GM18867 (cell line): ENCODE data around the gene BCL6B.
"Not testable (repeated sequence)": the region's sequence is repeated elsewhere in the genome, so short reads cannot be mapped to it uniquely, and the experiment has no call there.

Source experiments
- ATAC-seq: cut with Tn5 transposase; IDR thresholded peaks from one replicate; pipeline ENCODE4 v1.9.1; 2021; ENCODE audit warnings: mild to moderate bottlenecking, moderate library complexity; ENCODE audit not compliant: unreplicated experiment

The BCL6B gene

DNA sequence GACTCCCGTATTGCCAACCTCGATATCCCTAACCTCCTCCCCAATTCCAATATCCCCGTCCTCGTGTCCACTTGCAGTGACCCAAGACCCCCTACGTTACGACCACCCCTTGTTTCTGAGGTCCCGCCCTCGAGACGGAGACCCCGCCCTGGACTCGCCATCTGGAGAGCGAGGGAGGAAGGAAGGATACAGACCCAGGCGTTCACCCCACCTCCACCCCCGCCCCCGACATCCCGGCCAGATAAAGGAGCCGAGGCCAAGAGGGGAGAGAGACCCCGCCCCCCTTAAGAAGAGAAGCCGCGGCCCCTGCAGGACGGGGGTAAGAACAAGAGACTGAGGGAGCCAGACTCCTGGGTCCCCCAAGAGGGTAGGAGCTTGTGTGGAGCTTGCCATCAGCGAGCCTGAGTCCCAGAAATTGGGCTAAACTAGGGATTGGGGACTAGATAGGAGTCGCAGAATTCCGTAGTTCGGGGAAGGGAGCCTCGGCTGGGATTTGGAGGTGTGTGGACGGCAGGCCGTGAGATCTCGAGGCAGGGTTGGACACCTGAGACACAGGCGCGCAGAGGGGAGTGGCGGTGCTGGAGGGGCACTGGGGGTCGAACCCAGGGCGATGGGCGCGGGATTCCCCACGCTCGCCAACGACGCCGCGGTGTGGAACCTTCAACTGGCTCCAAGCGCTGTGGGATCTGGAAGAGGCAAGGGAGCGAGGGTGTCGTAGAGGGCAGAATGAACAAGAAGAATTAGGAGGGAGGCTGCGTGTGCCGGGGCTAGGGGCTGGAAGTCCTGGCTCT lies at the start of gene BCL6B:
Gene BCL6B, plus strand, starts transcription at position 270 of the 791 bp plus-strand sequence. CDS start 622 bp downstream, outside the sequence.
- ATAC-seq, result no peak

DNA sequence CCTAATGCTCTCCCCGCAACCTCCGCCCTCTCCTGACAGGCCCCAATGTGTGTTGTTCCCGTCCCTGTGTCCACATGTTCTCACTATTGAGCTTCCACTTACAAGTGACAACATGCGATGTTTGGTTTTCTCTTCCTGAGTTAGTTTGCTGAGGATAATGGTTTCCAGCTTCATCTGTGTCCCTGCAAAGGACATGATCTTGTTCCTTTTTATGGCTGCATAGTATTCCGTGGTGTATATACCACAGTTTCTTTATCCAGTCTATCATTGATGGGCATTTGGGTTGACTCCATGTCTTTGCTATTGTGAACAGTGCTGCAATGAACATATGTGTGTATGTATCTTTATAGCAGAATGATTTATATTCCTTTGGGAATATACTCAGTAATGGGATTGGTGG lies 43.4 kb upstream of the BCL6B start:
- ATAC-seq, result not testable (repeated sequence)

- ATAC-seq, result no peak
Measured at GRCh38 chr17:6981426-6981825, 41.4 kb upstream of the BCL6B start.

DNA sequence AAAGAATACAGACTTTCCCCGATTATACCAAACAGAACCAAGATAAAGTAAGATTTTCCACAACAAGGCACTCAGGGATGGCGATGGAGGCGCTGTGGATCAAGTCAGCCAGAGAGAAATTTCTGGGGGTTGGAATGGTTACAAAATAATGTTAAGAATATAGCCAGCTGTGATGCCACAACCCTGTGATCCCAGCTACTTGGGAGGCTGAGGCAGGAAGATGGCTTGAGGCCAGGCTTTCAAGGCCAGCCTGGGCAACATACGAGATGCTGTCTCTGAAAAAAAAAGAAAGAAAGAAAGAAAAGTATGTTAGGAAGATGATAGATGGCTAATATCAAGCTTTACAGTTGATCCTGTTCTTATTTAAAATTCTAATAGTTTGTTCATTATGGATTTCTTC lies 37.6 kb upstream of the BCL6B start:
- no peak for ATAC-seq

GRCh38 chr17:6986676-6987075 lies 36.2 kb upstream of the BCL6B start:
- ATAC-seq, result no peak

- no peak for ATAC-seq
Measured at GRCh38 chr17:6989779-6990178, 33.1 kb upstream of the BCL6B start.

DNA sequence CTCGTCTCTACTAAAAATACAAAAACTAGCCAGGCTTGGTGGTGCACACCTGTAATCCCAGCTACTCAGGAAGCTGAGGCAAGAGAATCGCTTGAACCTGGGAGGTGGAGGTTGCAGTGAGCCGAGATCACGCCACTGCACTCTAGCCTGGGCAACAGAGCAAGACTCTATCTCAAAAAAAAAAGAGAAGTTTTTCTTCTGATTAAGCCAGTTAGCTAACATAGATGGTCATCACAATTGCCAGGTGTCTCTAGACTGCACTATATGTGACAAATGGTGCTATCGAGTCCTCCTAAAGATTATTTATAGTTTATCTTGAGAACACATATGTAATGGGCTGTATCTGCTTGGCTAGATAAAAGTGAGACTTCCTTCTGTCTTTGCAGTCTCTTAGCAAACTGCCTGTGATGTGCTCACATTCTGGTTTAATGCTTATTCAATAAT lies 29.2 kb upstream of the BCL6B start:
- ATAC-seq, result not testable (repeated sequence)

GRCh38 chr17:6994118-6994598 lies 28.7 kb upstream of the BCL6B start:
- no peak for ATAC-seq

DNA sequence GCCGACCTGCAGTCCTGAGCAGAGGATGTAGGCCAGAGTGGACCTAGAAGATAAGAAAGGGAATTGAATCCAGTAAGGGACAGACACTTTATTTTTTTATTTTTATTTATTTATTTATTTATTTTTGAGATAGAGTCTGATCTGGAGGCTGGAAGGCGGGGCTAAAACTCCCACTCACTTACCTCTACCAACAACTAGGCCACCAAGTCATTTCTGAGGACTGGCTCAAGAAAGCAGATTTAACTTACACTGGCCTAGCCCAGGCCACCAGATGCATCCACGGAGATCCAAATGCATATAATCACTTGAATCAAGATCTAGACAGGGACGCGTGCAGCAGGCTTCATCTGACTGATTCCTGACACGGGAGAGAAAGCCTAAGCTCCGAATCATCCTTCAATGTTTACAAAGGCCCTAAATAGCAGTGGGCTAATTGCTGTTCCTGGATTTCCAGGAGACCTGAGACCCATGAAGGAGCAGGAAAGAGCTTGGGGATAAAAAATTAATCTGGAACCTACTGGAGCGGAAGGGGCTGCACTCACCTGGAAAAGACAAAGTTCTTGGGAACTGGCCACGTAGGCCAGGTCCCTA lies 28.1 kb upstream of the BCL6B start:
- ATAC-seq, result no peak

DNA sequence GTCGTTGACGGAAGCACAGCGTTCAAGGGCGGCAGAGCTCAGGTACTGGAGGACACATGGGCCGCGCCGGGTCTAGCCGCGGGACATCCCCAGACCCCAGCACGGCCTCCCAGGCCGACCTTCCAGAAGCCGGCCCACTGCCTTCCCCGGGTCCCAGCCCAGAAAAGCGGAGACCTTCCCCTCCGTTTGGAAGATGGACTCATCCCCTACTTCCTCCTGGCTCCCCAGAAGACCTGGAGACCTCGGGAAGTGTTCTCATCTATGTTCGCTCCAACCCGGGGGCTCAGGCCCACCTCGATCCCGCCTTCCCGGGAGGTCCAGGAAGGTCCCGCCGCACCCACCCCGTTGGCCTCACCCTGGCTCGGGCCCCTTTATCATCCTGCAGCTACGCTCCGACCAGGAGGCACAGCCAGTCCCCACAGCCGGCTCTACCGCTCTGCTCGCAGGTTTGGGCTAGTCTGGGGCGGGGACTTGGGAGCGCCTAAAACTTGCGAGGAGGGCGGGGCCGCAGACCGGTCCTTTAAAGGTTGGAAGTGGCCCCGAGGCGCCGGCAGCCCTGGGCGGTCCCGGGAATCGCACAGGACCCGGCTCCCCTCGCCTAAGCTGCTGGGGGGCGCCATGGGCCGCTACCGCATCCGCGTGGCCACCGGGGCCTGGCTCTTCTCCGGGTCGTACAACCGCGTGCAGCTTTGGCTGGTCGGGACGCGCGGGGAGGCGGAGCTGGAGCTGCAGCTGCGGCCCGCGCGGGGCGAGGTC lies 27.2 kb upstream of the BCL6B start, which contains the start of gene ALOX12:
Gene ALOX12, plus strand, starts transcription at position 550 of the 756 bp plus-strand sequence. Its CDS starts 69 bp downstream, at position 619.
- no peak for ATAC-seq

DNA sequence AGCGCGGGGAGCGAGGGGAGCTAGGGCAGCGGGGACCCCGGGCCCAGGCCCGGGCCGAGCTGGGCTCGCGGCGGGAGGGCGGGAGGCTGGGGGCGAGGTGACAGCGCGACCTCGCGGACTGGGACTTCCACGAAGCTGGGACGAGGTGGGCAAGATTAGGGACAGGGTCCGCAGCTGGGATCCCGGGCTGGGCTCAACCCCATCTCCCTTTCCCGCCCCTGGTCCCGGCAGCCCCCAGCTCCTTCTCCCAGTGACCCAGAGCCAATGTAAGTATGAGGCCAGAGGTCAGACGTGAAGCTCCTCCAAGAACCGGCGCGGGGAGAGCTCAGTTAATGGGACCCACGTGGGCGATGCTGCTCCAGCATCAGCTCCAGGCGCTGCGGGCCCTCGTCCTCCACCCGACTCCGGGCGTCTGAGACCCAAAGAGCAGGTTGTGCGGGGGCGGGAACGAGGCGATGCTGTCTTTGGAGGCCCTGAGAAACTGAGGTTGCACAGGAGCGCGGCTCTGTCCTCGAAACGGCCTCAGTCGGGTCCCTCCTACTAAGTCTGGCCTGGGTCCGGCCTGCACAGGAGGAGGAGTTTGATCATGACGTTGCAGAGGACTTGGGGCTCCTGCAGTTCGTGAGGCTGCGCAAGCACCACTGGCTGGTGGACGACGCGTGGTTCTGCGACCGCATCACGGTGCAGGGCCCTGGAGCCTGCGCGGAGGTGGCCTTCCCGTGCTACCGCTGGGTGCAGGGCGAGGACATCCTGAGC lies 26.4 kb upstream of the BCL6B start:
- no peak for ATAC-seq

DNA sequence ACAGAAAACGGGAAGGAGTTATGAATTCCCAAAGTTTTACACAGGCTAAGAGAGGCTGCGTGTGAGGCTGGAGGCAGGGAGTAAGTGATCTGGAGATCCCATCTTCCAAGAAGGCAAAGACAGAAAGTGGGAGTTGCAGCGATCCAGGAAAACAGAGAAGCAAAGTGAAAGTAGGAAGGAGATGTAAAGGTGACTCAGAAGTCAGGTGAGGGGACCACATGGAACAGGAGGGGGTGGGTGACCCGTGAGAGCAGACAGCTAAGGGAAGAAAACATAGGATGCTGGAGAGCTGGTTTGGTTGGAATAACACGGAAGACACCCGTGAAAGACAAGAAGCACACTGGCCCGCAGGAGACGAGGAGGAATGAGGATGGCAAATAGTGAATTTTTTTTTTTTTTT lies 25.7 kb upstream of the BCL6B start:
- no peak for ATAC-seq

GRCh38 chr17:6998855-6999508 lies 23.9 kb upstream of the BCL6B start:
- ATAC-seq, result no peak

DNA sequence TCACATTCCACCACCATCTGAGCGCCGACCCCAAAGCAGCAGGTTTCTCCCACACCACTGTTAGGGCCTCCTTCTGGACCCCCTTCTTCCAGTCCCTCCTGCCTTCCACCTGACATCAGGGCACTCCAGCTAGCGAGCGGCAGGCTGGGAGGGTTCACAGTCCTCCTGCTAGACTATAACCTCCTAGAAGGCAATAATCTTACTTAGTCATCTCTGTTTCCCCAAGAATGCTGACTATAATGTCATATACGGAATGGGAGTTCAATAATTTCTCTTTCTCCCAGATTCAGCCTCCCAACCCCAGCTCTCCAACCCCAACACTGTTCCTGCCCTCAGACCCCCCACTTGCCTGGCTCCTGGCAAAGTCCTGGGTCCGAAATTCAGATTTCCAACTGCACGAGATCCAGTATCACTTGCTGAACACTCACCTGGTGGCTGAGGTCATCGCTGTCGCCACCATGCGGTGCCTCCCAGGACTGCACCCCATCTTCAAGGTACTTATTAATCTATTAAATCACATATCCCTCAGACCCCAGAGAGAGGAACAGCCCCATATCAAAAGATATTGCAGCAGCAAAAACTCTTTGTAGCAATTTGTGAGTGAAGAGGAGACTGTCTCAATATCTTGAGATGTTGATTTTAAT lies 21.4 kb upstream of the BCL6B start:
- no peak for ATAC-seq

DNA sequence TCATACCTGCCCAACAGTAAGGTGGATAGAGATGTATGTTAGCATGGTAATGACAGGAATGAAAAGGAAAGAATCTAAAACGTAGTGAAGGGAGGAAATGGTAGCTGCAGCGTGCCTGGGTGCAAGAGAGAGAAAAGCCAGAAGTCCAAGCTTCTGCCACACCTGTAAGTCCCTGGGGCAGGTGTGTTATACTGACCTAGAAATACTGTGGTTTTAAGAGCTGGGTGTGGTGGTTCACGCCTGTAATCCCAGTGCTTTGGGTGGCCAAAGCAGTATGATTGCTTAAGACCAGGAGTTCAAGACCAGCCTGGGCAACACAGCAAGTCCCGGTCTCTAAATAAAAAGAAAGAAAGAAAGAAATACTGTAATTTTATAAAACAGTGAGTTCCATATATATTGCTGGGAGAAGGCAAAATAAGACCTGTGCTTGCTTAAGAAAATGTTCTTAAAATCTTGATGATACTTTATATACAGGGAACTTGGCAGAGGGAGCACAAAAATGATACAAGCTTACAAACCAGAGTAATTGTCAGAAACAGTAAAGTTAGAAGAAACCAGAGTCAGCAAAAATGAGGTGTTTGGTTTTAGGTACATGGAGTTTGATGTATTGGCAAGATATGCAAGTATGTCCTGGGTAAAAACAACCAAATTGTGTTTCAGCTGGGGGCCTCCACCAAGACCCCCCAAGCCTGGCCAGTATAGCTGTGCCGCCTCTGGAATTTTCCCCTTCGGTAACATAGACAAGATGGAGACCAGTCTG lies 20.4 kb upstream of the BCL6B start:
- no peak for ATAC-seq

DNA sequence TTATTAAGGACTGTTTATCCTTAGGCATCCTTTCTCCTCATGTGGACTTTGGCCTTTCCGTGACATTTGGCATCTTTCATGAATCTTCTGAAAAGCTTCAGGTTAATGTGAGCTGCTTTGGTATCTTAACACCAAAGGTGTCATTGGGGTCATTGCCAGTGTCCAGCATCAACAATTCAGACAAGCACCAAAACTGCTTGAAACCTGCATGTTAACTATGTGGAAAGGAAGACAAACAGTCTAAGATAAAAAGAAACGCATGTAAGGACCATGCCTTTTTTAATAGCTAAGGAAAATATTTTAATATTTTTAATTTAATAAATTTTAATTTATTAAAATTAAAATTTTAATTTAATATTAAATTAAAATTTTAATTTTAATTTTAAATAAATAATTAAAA lies 19.1 kb upstream of the BCL6B start:
- no peak for ATAC-seq

DNA sequence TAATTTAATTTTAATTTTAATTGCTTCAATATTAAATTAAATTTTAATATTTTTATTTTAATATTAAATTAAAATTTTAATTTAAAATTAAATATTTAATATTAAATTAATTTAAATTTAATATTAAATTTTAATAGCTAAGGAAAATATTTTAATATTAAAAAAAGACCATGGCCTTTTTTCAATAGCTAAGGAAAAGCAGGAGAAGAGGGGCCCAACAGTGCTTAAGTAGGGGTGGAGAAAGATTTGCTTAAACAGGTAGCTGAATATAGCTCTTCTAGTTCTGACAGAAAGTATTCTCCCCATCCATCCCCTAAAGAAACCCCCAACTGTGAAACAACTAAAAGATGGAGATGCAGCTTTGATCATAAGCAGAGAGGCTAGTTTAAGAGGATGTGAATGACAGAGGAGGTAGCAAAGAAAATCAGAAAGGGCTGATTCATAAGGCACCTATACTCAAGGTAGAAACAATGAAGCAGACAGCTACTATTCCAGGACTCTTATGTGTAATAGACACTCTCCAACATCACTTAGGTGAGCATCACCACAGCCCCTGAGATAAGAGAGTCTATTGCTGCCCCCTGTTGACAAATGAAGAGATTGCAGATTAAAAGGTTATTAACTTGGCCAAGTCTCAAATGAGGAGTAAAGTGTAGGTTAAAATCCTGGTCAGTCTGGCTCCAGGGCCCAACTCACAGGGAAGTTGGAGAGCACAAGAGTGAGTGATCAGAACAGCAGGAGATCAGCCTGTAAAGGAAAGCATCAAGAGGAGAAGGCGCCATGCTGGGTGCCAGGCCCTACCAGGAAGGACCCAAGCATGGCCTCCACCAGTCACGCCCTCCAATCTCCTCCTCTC lies 18.2 kb upstream of the BCL6B start:
- no peak for ATAC-seq

- ATAC-seq, result no peak
Measured at GRCh38 chr17:7005716-7006115, 17.1 kb upstream of the BCL6B start.
